Gastrocnemius medialis (tissue), 4 donors: ENCODE measurements around the gene IL22RA1. TPM values are rescaled to one million over a fixed set of nuclear protein-coding genes. Genes with fewer than 3 reads are reported as not detected.

Experiments used
- ATAC-seq, 2 donors: fragments of 150-250 bp; one replicate each; pipeline ENCODE4 v1.9.1; 2016
- DNase-seq, 2 donors: peaks; one replicate each; pipeline ENCODE4 v3.0.0-alpha.2; 2019
- H3K27ac ChIP-seq, 4 donors: fragments of 200-600 bp; sonication (generic); 1 replicate in 1 of 4; 2 replicates in 3 of 4; pipeline ENCODE4 v1.5.1; 2016 to 2018; ENCODE audit warnings: mild to moderate bottlenecking in 2 of 4, moderate library complexity in 1 of 4
- H3K27me3 ChIP-seq, 3 donors: fragments of 200-600 bp; sonication (generic) in 2 of 3; 1 replicate in 1 of 3; 2 replicates in 2 of 3; pipeline versions ENCODE4 v1.5.1 to v1.6.0; 2016 to 2019; ENCODE audit warnings: mild to moderate bottlenecking in 1 of 3, moderate library complexity in 1 of 3
- H3K36me3 ChIP-seq, 2 donors: fragments of 200-600 bp; sonication (generic) in 1 of 2; one replicate each; pipeline ENCODE4 v1.5.1; 2017 to 2018
- H3K4me1 ChIP-seq, 2 donors: fragments of 200-600 bp; sonication (generic) in 1 of 2; one replicate each; pipeline ENCODE4 v1.5.1; 2016 to 2017; ENCODE audit warnings: mild to moderate bottlenecking in 2 of 2
- H3K4me3 ChIP-seq, 4 donors: fragments of 200-600 bp; sonication (generic) in 3 of 4; 1 replicate in 1 of 4; 2 replicates in 3 of 4; pipeline ENCODE4 v1.5.1; 2016 to 2019; ENCODE audit warnings: mild to moderate bottlenecking in 2 of 4
- H3K9me3 ChIP-seq, 3 donors: fragments of 200-600 bp; sonication (generic) in 2 of 3; 1 replicate in 1 of 3; 2 replicates in 2 of 3; pipeline ENCODE4 v1.5.1; 2016 to 2019
- POLR2A ChIP-seq, 2 donors: fragments of 450-650 bp; IDR thresholded peaks; one replicate each; pipeline ENCODE4 v1.6.1; 2017; ENCODE audit warnings: antibody characterized with exemption in 2 of 2, mild to moderate bottlenecking in 2 of 2, moderate library complexity in 2 of 2
- in situ Hi-C, 4 donors: fragments of 200-750 bp; cut with MboI; loops; one replicate each; pipeline versions ENCODE4 v1.15.0 to v1.8.0; 2017; ENCODE audit warnings: low sequenced_read_pairs in 4 of 4
- intact Hi-C: fragments of 100-400 bp; cut with DNase I; formaldehyde crosslinking; loops from one replicate; pipeline ENCODE4 v1.15.1; 2023; ENCODE audit warnings: low total_unique reads
- total RNA-seq, 4 donors: library from RNA; depleted of rRNA; stranded (reverse); fragments of >200 nt; gene quantifications; one replicate each; pipeline versions ENCODE4 v1.1.0 to v1.2.3, GENCODE V29; 2016
- TF ChIP-seq, protein P1 (sequence below), 5 experiments: fragments of 450-650 bp in 3 of 5; fragments of 200-600 bp in 2 of 5; sonication (generic) in 2 of 5; IDR thresholded peaks in 4 of 5; conservative IDR thresholded peaks in 1 of 5; 1 replicate in 4 of 5; 2 replicates in 1 of 5; pipeline ENCODE4 v1.5.1; 2016 to 2019; ENCODE audit warnings: antibody characterized with exemption in 5 of 5, mild to moderate bottlenecking in 3 of 5, moderate library complexity in 3 of 5

Gene IL22RA1
- total RNA-seq, 4 donors from 2014 or later = 0.36 TPM; not detected in 3

DNA sequence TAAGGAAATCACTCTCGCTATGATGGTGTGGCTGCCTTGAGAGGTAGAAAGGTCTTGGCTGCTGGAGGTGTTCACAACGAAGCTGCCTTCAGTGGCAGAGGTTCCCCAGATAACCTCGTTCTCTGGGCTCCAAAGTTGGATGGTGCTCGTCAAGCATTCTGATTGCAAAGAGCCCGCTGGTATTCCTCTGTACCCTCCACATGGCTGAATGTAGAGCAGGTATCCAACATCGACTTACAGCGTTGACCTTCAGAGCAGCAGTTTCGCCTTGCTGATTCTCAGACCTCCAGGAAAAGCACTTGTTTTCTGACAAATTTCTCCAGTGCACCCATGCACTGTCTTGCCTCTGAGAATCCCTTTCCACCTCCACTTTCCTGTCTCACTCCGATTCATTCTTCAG, 4.3 kb upstream of the IL22RA1 start:
- Histone ChIP-seq H3K36me3 (no peaks in the 10 kb centered on the region), H3K27me3 (no peaks in the 10 kb centered on the region), H3K4me1 (peaks cover 9 to 15% of the 10 kb centered on the region in 2 donors), H3K27ac (no peak overlapping the region), H3K9me3 (no peaks in the 10 kb centered on the region), H3K4me3 (no peak overlapping the region)
- ATAC-seq = no peak
- TF ChIP-seq, protein P1, sequence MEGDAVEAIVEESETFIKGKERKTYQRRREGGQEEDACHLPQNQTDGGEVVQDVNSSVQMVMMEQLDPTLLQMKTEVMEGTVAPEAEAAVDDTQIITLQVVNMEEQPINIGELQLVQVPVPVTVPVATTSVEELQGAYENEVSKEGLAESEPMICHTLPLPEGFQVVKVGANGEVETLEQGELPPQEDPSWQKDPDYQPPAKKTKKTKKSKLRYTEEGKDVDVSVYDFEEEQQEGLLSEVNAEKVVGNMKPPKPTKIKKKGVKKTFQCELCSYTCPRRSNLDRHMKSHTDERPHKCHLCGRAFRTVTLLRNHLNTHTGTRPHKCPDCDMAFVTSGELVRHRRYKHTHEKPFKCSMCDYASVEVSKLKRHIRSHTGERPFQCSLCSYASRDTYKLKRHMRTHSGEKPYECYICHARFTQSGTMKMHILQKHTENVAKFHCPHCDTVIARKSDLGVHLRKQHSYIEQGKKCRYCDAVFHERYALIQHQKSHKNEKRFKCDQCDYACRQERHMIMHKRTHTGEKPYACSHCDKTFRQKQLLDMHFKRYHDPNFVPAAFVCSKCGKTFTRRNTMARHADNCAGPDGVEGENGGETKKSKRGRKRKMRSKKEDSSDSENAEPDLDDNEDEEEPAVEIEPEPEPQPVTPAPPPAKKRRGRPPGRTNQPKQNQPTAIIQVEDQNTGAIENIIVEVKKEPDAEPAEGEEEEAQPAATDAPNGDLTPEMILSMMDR (IDR thresholded peaks at IDR 0.05 in 4 of 5, conservative IDR thresholded peaks at IDR 0.05 in 1 of 5) = no peak
- TF ChIP-seq POLR2A (IDR thresholded peaks at IDR 0.05) = no peak
- intact Hi-C loops (no loop called here), in situ Hi-C loops (no loop called here)
- DNase-seq = no peak

DNA sequence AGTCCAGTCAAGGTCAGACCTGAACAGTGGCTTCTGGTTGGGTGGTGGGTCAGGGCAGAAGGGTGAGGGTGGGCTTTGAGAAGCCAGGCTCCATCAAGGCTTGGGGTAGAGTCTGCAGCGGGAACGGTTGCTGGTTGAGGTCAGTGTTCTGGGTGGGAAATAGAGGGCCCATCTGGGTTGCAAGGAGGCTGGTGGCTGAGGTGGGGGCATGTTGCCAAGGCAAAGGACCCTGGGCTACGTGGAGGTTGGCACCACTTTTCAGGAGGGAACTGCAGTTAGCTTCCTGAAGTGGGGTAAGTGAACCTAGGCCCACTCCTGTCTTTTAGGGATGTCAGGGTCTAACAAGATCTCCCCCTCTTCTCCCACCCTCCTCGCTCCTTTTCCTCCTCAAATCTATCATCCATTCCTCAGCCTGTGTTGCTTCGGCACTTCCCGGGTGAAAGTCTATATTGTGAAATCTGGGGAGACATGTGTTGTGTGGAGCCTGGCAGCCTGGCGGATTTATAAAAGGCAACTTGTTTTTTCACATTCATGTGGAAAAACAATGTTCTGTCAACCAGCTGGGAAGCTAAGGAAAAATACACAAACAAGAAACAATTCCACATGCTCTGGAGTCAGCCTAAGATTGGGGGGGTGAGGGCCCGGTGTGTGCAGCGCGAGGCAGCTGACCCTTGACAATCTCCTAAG, 1.5 kb downstream of the IL22RA1 start:
- TF ChIP-seq, protein P1 (IDR thresholded peaks at IDR 0.05 in 4 of 5, conservative IDR thresholded peaks at IDR 0.05 in 1 of 5) = no peak
- TF ChIP-seq POLR2A (IDR thresholded peaks at IDR 0.05) = no peak
- ATAC-seq = no peak
- Histone ChIP-seq H3K27ac (no peak overlapping the region), H3K9me3 (no peaks in the 10 kb centered on the region), H3K36me3 (no peaks in the 10 kb centered on the region), H3K4me3 (no peak overlapping the region), H3K27me3 (no peaks in the 10 kb centered on the region), H3K4me1 (peaks cover 0 to 7% of the 10 kb centered on the region in 2 donors)
- no peak for DNase-seq
- in situ Hi-C loops (no loop called here), intact Hi-C loops (no loop called here)

DNA sequence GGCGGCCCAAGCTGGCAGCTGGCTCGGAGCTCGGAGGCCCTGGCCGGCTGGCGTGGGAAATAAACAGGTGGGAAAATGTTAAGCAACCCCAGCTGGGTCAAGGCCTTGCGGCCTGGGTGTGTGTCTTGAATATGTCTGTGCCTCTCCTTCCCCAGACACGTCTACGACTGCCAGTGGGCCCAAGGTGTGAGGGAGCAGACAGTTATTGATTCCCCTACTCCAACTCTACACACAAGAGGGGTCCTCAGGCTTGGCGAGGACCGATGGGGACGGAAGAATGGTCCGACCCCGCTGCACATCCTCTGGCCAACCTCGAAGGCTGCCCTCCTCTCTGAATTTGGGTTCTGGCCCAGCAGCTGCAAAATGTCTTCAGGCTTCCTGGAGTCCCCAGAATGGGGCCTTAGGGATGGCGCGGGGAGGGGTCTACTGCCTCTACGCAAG, 2.2 kb downstream of the IL22RA1 start:
- intact Hi-C loops = no loop called here
- no peak for DNase-seq
- H3K4me1 ChIP-seq = peaks cover 0 to 7% of the 10 kb centered on the region in 2 donors
- no peaks in the 10 kb centered on the region for H3K9me3 ChIP-seq
- in situ Hi-C loops = no loop called here
- no peak for ATAC-seq
- H3K4me3 ChIP-seq = no peak overlapping the region
- H3K27ac ChIP-seq = no peak overlapping the region
- no peaks in the 10 kb centered on the region for H3K27me3 ChIP-seq
- TF ChIP-seq POLR2A (IDR thresholded peaks at IDR 0.05) = no peak
- TF ChIP-seq, protein P1 (IDR thresholded peaks at IDR 0.05 in 4 of 5, conservative IDR thresholded peaks at IDR 0.05 in 1 of 5) = no peak
- H3K36me3 ChIP-seq = no peaks in the 10 kb centered on the region

DNA sequence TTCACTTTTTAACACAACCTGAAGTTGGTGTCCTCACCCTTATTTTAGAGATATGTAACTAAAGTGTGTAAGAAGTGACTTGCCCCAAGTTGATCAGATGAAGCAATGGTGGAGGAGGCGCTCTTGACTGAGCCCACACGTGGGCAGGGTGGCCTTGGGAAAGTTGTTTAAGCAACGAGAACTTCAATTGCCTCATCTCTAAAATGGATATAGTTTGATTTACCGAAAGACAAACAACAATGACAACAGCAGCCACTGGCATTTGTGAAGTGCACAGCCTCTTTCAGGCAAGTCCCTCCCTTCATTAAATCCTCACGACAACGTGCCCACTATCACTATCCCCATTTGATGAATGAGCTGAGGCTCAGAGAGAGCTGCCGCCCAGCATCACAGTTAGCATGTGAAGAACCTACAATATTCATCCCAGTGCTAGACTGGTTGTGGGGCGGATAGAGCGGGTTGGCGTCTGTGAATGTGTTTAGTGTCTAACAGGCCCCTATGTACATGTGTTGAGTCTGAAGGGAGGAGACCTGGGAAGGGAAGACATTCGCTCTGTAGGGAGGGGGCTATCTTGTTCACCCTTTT, 3.0 kb downstream of the IL22RA1 start:
- in situ Hi-C loops (no loop called here), intact Hi-C loops (no loop called here)
- Histone ChIP-seq H3K4me3 (no peak overlapping the region), H3K27me3 (no peaks in the 10 kb centered on the region), H3K4me1 (peaks cover 0 to 7% of the 10 kb centered on the region in 2 donors), H3K27ac (no peak overlapping the region), H3K36me3 (no peaks in the 10 kb centered on the region), H3K9me3 (no peaks in the 10 kb centered on the region)
- ATAC-seq (no peak), DNase-seq (no peak)
- TF ChIP-seq, protein P1 (IDR thresholded peaks at IDR 0.05 in 4 of 5, conservative IDR thresholded peaks at IDR 0.05 in 1 of 5) = no peak
- no peak for TF ChIP-seq POLR2A (IDR thresholded peaks at IDR 0.05)
